ENCODE results near the gene AQP10. TPM values are rescaled to one million over a fixed set of nuclear protein-coding genes. Genes with fewer than 3 reads are reported as not detected.
"Not testable (repeated sequence)": the region's sequence is repeated elsewhere in the genome, so short reads cannot be mapped to it uniquely, and the experiment has no call there.

AQP10 gene
- not detected for total RNA-seq
- long read RNA-seq, partial matches to known transcripts, result 0 of 1 reads
- long read RNA-seq, other reads (novel, unspliced or antisense), result 1 of 1 reads

GRCh38 chr1:154320882-154321608, at the start of gene AQP10:
AQP10 (plus strand) TSS chr1:154321093; CDS start chr1:154321156, 63 bp downstream.
- intact Hi-C loops (cut with DNase I), result no loop called here
- DNase-seq (ENCODE audit: missing footprints) (no peak), ATAC-seq (peak; percentile 21)

GRCh38 chr1:154272217-154272998, 48.5 kb upstream of the AQP10 start, which contains the start of gene HAX1:
HAX1 (plus strand) TSS chr1:154272629; CDS start chr1:154272724, 95 bp downstream.
- ATAC-seq, result peak; percentile 91
- intact Hi-C loops (cut with DNase I), result loop anchor here (1.0 to 2.0 kb wide), 2 partner anchors 52 to 73 kb away; partner anchors contain the start of gene UBAP2L
- peak; percentile 96 for DNase-seq (ENCODE audit: missing footprints)

GRCh38 chr1:154272999-154273563, 47.8 kb upstream of the AQP10 start:
- intact Hi-C loops (cut with DNase I), result loop anchor here (1.0 to 2.0 kb wide), 2 partner anchors 52 to 74 kb away; partner anchors contain the start of gene UBAP2L
- ATAC-seq, result peak; percentile 8
- DNase-seq (ENCODE audit: missing footprints), result no peak

- ATAC-seq (no peak), DNase-seq (ENCODE audit: missing footprints) (no peak)
- intact Hi-C loops (cut with DNase I), result no loop called here
These were observed 44.1 kb upstream of the AQP10 start for GRCh38 chr1:154276797-154277196.

GRCh38 chr1:154287591-154287990, 33.3 kb upstream of the AQP10 start:
- DNase-seq (ENCODE audit: missing footprints); intact Hi-C loops (cut with DNase I); ATAC-seq: not testable (repeated sequence)

GRCh38 chr1:154288661-154289060, 32.2 kb upstream of the AQP10 start:
- DNase-seq (ENCODE audit: missing footprints) (no peak), ATAC-seq (no peak)
- intact Hi-C loops (cut with DNase I), result no loop called here

- intact Hi-C loops (cut with DNase I), result no loop called here
- no peak for DNase-seq (ENCODE audit: missing footprints)
- no peak for ATAC-seq
These were observed 30.0 kb upstream of the AQP10 start for GRCh38 chr1:154290921-154291320.

- intact Hi-C loops (cut with DNase I), result no loop called here
- ATAC-seq, result no peak
- no peak for DNase-seq (ENCODE audit: missing footprints)
These were observed 25.3 kb upstream of the AQP10 start for GRCh38 chr1:154295408-154296235.

- DNase-seq (ENCODE audit: missing footprints) (no peak), ATAC-seq (no peak)
- intact Hi-C loops (cut with DNase I), result no loop called here
These were observed 19.3 kb upstream of the AQP10 start for GRCh38 chr1:154301582-154301981.

GRCh38 chr1:154304664-154305337, 16.1 kb upstream of the AQP10 start:
- no peak for DNase-seq (ENCODE audit: missing footprints)
- intact Hi-C loops (cut with DNase I), result no loop called here
- ATAC-seq, result no peak

GRCh38 chr1:154306151-154306550, 14.7 kb upstream of the AQP10 start:
- DNase-seq (ENCODE audit: missing footprints) (no peak), ATAC-seq (no peak)
- intact Hi-C loops (cut with DNase I), result no loop called here

GRCh38 chr1:154307670-154308270, 13.1 kb upstream of the AQP10 start:
- ATAC-seq; DNase-seq (ENCODE audit: missing footprints); intact Hi-C loops (cut with DNase I): not testable (repeated sequence)

GRCh38 chr1:154309136-154309535, 11.8 kb upstream of the AQP10 start:
- intact Hi-C loops (cut with DNase I); ATAC-seq; DNase-seq (ENCODE audit: missing footprints): not testable (repeated sequence)

- not testable (repeated sequence) for ATAC-seq
These were observed 8.4 kb upstream of the AQP10 start for GRCh38 chr1:154312229-154313065.

GRCh38 chr1:154313066-154313356, 7.9 kb upstream of the AQP10 start:
- ATAC-seq (no peak), DNase-seq (ENCODE audit: missing footprints) (no peak)
- intact Hi-C loops (cut with DNase I), result no loop called here

More at GRCh38 chr1:154312229-154313065, 8.4 kb upstream of the AQP10 start:
- DNase-seq (ENCODE audit: missing footprints); intact Hi-C loops (cut with DNase I): not testable (repeated sequence)

GRCh38 chr1:154314226-154314625, 6.7 kb upstream of the AQP10 start:
- ATAC-seq; intact Hi-C loops (cut with DNase I); DNase-seq (ENCODE audit: missing footprints): not testable (repeated sequence)

- no peak for ATAC-seq
- DNase-seq (ENCODE audit: missing footprints), result no peak
- intact Hi-C loops (cut with DNase I), result no loop called here
These were observed 4.2 kb upstream of the AQP10 start for GRCh38 chr1:154316704-154317103.
